GOT3 (cell line): ENCODE data around the gene ARV1.

Experiments
- DNase-seq: peaks from one replicate; lab custom pipeline; 2025; ENCODE audit warnings: mixed read lengths; lab: John Stamatoyannopoulos, UW

The ARV1 gene

GRCh38 chr1:230978491-230979388, at the start of gene ARV1, which contains the start of gene TTC13:
Gene ARV1, plus strand, starts transcription at chr1:230979094. Its CDS starts 12 bp downstream, at chr1:230979106.
Gene TTC13, minus strand, starts transcription at chr1:230978861. Its CDS starts 31 bp downstream, at chr1:230978830.
- peak; percentile 95 for DNase-seq

- no peak for DNase-seq
Observed at GRCh38 chr1:230930986-230931385, 47.9 kb upstream of the ARV1 start.

- no peak for DNase-seq
Observed at GRCh38 chr1:230935852-230936251, 43.0 kb upstream of the ARV1 start.

- DNase-seq, result no peak
Observed at GRCh38 chr1:230936475-230936874, 42.4 kb upstream of the ARV1 start.

- no peak for DNase-seq
Observed at GRCh38 chr1:230937371-230937770, 41.5 kb upstream of the ARV1 start.

DNA sequence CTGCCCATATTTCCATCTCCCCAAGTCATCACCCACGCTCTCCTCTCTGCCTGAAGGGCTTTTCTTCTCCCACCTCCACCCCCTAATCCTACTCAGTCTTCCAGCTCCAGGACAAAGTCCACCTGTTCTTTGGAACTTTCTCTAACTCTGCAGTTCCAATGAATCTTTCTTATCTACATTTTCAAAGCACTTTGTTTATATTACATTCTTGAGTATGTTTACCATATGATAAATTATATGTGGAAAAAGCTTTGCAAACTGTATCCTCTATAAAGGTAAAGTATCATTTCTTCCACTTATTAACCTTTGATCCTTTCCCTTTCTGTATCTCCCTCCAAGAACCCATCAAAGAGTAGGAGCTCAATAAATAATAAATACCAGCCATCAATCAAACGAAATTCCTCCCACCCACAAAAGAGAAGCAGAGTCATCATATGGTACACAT, 39.9 kb upstream of the ARV1 start:
- DNase-seq, result no peak

DNA sequence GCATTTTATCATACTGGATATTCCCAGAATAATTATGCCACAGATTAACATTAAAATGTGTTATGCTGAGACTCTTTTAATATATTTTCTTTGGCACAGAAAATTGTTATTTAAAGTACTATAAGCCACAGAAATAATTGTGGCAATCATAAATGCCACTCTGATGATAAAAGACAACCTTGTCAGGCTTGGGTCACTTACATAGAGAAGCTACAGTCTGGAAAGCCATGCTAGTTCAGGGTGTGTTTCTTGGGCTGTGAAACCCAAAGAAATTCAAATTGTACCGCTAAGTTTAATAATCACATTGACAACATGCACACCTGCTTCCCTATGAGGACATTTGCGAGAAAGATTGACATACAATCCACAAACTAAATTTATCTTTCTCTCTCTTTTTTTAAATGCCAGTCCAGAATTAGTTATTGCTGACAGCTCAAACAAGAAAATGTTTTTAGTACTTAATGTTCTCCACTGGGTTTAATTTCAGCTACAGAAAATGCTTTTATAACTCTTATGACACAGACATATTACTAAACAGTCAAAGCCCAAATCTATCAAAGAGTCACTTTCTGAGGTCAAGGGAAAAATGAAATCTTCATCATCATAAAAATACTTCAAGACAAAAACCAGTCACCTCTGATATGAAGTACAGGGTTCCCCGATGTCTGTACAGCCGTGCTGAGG, 38.9 kb upstream of the ARV1 start:
- DNase-seq, result no peak

- DNase-seq, result no peak
Observed at GRCh38 chr1:230940848-230941247, 38.0 kb upstream of the ARV1 start.

GRCh38 chr1:230943048-230943593, 35.8 kb upstream of the ARV1 start:
- no peak for DNase-seq

DNA sequence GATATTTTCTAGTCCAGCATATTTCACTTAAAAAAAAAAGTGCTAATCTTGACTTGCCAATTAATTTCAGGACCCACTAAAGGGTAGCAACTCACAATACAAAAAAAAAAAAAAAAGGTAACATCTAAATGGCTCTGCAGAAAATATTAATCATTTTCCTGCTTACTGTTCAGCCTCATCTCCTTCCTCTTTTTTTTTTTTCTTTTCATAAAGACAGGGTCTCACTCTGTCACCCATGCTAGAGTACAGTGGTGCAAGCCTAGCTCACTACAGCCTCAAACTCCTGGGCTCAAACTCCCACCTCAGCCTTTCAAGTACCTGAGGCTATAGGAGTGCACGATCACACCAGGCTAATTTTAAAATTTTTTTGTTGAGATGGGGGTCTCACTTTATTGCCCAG, 30.6 kb upstream of the ARV1 start:
- DNase-seq, result no peak

DNA sequence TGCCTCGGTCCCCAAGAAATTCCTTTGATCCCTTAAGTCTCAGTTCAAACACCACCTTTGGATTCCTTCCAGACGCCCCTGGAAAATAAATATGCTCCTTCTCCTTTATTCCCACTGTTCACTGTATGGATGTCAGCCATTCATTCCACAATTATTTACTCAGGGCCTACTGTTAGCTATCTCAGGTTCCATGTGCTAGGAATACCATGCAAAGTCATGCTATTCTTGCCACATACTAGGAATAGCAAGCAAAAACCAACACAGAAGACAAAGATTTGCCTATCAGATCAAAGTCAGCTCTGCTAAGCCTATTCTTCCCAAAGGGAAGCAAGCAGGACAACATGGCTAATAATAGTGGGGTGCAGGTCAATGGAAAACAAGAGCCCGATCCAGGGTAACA, 30.0 kb upstream of the ARV1 start:
- no peak for DNase-seq

- no peak for DNase-seq
Observed at GRCh38 chr1:230950404-230950803, 28.5 kb upstream of the ARV1 start.

DNA sequence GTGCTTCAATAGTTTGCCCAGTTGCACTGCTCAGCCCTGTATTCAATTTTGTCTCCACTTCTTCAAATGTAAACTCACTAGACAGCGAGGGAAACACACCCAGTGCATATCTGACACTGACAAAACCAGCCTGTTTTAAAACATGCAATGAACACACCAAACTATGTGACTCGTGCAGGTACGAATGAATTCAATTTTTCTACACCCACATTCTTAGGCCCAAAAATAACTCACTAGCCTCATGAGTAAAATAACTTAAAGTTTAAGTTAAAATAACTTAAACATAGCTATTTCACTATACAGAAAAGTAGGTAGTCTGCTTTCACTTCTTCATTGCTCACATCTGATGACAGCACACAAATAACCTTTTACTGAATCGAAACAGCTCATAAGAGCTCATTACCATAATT, 21.3 kb upstream of the ARV1 start:
- no peak for DNase-seq

GRCh38 chr1:230958370-230958769, 20.5 kb upstream of the ARV1 start:
- no peak for DNase-seq

GRCh38 chr1:230964896-230965295, 14.0 kb upstream of the ARV1 start:
- no peak for DNase-seq

GRCh38 chr1:230965535-230965934, 13.4 kb upstream of the ARV1 start:
- no peak for DNase-seq

- no peak for DNase-seq
Observed at GRCh38 chr1:230966358-230966873, 12.5 kb upstream of the ARV1 start.

DNA sequence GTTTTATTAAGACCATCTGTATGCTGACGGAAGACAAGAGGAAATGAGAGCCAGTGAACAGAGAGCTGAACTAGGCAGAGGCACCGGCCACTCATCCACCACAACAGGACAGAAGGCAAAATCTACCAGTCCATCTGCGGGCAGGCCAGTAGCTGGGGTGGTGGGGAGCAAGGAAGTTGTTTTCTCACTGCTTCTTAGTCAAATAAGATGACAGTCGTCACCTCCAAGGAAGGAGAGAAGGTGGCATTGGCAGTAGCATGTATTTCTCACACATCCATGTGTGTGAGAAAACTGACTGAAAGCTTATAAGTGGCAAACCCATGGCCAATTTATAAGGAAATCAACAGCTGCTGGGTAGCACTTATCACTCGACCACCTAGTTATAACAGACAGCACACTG, 8.5 kb upstream of the ARV1 start:
- no peak for DNase-seq

DNA sequence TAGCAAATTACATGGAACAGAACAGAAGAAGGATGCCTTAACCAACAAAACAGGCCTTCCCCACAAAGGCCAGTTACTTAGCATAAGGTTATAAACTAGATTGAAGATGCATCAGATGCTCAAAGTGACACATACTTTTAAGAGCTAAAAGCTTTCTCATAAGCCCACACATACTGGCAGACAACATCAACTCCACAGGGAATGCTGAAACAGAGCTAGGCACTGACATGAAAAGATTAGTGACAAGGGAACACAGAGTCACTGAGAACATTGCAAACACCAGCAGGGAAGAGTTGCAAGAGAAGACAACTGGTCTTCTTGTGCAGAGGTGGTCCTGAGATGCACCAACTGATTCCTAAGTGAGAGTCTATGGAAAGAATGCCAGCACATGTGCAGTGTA, 7.1 kb upstream of the ARV1 start:
- no peak for DNase-seq

DNA sequence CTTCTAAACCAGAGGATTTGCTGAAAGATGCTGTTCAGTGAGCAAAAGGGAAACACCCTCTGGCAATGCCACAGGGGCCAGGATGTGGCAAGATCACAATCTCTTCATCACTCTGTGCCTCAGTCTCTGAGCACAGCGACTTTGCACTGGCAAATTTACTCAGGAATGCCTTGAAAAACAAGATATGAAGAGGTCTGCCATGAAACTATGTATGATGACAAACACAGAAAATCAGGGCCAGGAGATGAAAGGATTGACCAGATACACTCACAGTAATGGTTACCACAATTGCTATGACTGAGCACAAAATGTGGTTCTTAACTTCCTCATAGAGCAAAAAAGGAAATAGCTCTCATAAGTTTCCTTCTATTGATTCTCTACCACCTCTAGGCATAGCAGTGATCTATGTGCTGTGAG, 6.0 kb upstream of the ARV1 start:
- no peak for DNase-seq

DNA sequence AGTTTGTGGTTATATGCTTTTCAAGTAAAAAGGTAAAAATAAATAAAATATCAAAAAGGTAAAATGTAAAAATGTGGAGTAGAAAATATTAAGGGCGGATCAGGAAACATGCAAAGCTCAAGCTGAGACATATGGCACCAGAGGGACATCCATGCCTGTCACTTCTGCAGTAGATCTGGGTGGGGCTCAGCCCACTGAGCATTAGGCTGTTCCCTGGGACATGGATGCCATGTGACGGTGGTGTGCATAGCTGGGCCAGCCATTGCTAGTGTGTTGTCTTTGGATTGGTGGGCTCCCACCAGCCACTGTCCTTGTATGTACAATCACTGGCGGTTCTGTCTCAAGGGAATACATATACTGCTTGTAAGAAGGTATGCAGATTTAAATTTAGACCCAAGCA, 3.3 kb upstream of the ARV1 start:
- DNase-seq, result no peak

DNA sequence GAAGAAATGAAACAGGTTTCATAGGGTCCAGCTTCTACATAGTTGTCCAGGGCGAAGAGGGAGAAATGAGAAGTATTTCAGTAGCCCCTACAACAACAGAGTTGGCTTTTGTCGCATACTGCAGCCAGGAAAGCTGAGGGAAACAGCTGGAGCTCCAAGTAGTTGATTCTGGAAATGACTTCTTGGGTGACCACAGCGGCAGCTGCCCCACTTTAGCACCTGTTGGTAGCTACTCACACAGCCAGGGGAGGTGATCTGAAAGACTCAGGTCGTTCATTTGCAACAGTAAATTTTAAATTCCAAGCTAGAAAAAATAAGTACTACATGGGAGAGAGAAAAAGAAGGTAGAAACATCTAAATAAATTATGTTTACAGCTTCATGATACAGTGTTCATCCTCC, 2.5 kb upstream of the ARV1 start:
- no peak for DNase-seq
